ENCODE results near the gene CEMIP. TPM values are rescaled to one million over a fixed set of nuclear protein-coding genes. Genes with fewer than 3 reads are reported as not detected.

The CEMIP gene
- total RNA-seq, 3 donors from 2014 or later = under 0.01 to 0.66 (median 0.59) TPM

- H3K4me1 ChIP-seq = peaks cover 0 to 7% of the 10 kb centered on the region in 2 donors
- DNase-seq (ENCODE audit: low spot score in 2 of 2) = no peak
- intact Hi-C loops (cut with DNase I; ENCODE audit: low total_unique reads) = no loop called here
Observed at GRCh38 chr15:80774486-80774885, 4.7 kb upstream of the CEMIP start.

GRCh38 chr15:80775338-80775737 lies 3.8 kb upstream of the CEMIP start:
- Histone ChIP-seq H3K27ac (no peak overlapping the region), H3K4me1 (peaks cover under 1 to 12% of the 10 kb centered on the region in 2 donors), H3K36me3 (no peaks in the 10 kb centered on the region), H3K9me3 (no peaks in the 10 kb centered on the region), H3K4me3 (no peak overlapping the region), H3K27me3 (peaks cover 0 to 19% of the 10 kb centered on the region in 2 donors)
- TF ChIP-seq POLR2A (IDR thresholded peaks at IDR 0.05) (no peak), POLR2AphosphoS5 (IDR thresholded peaks at IDR 0.05) (no peak), CTCF (IDR thresholded peaks at IDR 0.05) (no peak)
- intact Hi-C loops (cut with DNase I; ENCODE audit: low total_unique reads) = loop anchor here (5.0 kb wide), 1 partner anchor 323 kb away; no protein-coding TSS in a partner anchor
- no peak for DNase-seq (ENCODE audit: low spot score in 2 of 2)

More at GRCh38 chr15:80774486-80774885, 4.7 kb upstream of the CEMIP start:
- Histone ChIP-seq H3K9me3 (no peaks in the 10 kb centered on the region), H3K36me3 (no peaks in the 10 kb centered on the region), H3K27ac (no peak overlapping the region), H3K4me3 (no peak overlapping the region), H3K27me3 (peaks cover 0 to 10% of the 10 kb centered on the region in 2 donors)
- no peak for TF ChIP-seq POLR2A (IDR thresholded peaks at IDR 0.05)

- Histone ChIP-seq H3K36me3 (no peaks in the 10 kb centered on the region), H3K9me3 (no peaks in the 10 kb centered on the region), H3K27ac (peak overlapping the region in 1 of 2 donors; percentile 49), H3K4me1 (peaks cover 3 to 15% of the 10 kb centered on the region in 2 donors), H3K4me3 (no peak overlapping the region), H3K27me3 (peaks cover 0 to 25% of the 10 kb centered on the region in 2 donors)
- intact Hi-C loops (cut with DNase I; ENCODE audit: low total_unique reads) = loop anchor here (5.0 kb wide), 1 partner anchor 324 kb away; no protein-coding TSS in a partner anchor
- DNase-seq (ENCODE audit: low spot score in 2 of 2) = peak; percentile 62 to 77
- peak; percentile 54 to 85 (median 85) for TF ChIP-seq CTCF (IDR thresholded peaks at IDR 0.05)
- no peak for TF ChIP-seq POLR2A (IDR thresholded peaks at IDR 0.05)
Observed at GRCh38 chr15:80776420-80777045, 2.6 kb upstream of the CEMIP start.

GRCh38 chr15:80777137-80777536 lies 2.0 kb upstream of the CEMIP start:
- Histone ChIP-seq H3K27ac (no peak overlapping the region), H3K27me3 (peaks cover 0 to 25% of the 10 kb centered on the region in 2 donors), H3K4me1 (peaks cover 3 to 15% of the 10 kb centered on the region in 2 donors), H3K36me3 (no peaks in the 10 kb centered on the region), H3K9me3 (no peaks in the 10 kb centered on the region), H3K4me3 (no peak overlapping the region)
- TF ChIP-seq POLR2A (IDR thresholded peaks at IDR 0.05) (no peak), CTCF (IDR thresholded peaks at IDR 0.05) (no peak), POLR2AphosphoS5 (IDR thresholded peaks at IDR 0.05) (no peak)
- DNase-seq (ENCODE audit: low spot score in 2 of 2) = no peak
- intact Hi-C loops (cut with DNase I; ENCODE audit: low total_unique reads) = loop anchor here (5.0 kb wide), 1 partner anchor 325 kb away; no protein-coding TSS in a partner anchor

- no peaks in the 10 kb centered on the region for H3K36me3 ChIP-seq
- H3K27ac ChIP-seq = no peak overlapping the region
- H3K4me3 ChIP-seq = no peak overlapping the region
- no peaks in the 10 kb centered on the region for H3K9me3 ChIP-seq
- DNase-seq (ENCODE audit: low spot score in 2 of 2) = no peak
- peaks cover 0 to 25% of the 10 kb centered on the region in 2 donors for H3K27me3 ChIP-seq
- peaks cover 3 to 15% of the 10 kb centered on the region in 2 donors for H3K4me1 ChIP-seq
- TF ChIP-seq POLR2AphosphoS5 (IDR thresholded peaks at IDR 0.05) (no peak), CTCF (IDR thresholded peaks at IDR 0.05) (no peak), POLR2A (IDR thresholded peaks at IDR 0.05) (no peak)
- intact Hi-C loops (cut with DNase I; ENCODE audit: low total_unique reads) = loop anchor here (5.0 kb wide), 1 partner anchor 326 kb away; no protein-coding TSS in a partner anchor
Observed at GRCh38 chr15:80777826-80778620, 1.1 kb upstream of the CEMIP start.

All from breast epithelium (tissue), 4 donors.